HAP-1 (cell line): ENCODE data around the gene C12orf56.

ENCODE experiments used
- DNase-seq, 2 experiments: peaks; one replicate each; pipeline ENCODE4 v3.0.0-alpha.2; 2016 to 2020; ENCODE audit warnings: low spot score in 2 of 2
- H3K27me3 ChIP-seq: fragments of 250-450 bp; sonication (Bioruptor Pico); 2 replicates; pipeline ENCODE4 v1.5.1; 2020; ENCODE audit warnings: low read depth, mild to moderate bottlenecking, moderate library complexity
- H3K36me3 ChIP-seq: fragments of 250-450 bp; sonication (Bioruptor Pico); replicated peaks from 2 replicates; pipeline ENCODE4 v1.5.1; 2020; ENCODE audit warnings: mild to moderate bottlenecking
- H3K4me1 ChIP-seq: fragments of 250-450 bp; sonication (Bioruptor Pico); 2 replicates; pipeline ENCODE4 v1.5.1; 2020; ENCODE audit warnings: mild to moderate bottlenecking
- H3K4me3 ChIP-seq: fragments of 250-450 bp; sonication (Bioruptor Pico); 2 replicates; pipeline ENCODE4 v1.5.1; 2020; ENCODE audit warnings: mild to moderate bottlenecking, moderate library complexity
- H3K9me3 ChIP-seq: fragments of 250-450 bp; sonication (Bioruptor Pico); 2 replicates; pipeline ENCODE4 v1.5.1; 2020; ENCODE audit warnings: mild to moderate bottlenecking, moderate library complexity
- in situ Hi-C: fragments of 300-500 bp; cut with MboI; formaldehyde crosslinking; loops from 3 replicates; pipeline ENCODE4 v1.14.3; 2020; ENCODE audit warnings: low sequenced_read_pairs, inconsistent platforms, mixed read lengths

Gene C12orf56

GRCh38 chr12:64390275-64390851, at the start of gene C12orf56:
Gene C12orf56, minus strand, starts transcription at chr12:64390758. Its CDS starts 193 bp downstream, at chr12:64390565.
- no peaks in the 10 kb centered on the region for H3K36me3 ChIP-seq
- no peaks in the 10 kb centered on the region for H3K9me3 ChIP-seq
- no peaks in the 10 kb centered on the region for H3K27me3 ChIP-seq
- H3K4me1 ChIP-seq = no peaks in the 10 kb centered on the region
- H3K4me3 ChIP-seq = no peak within 1 kb of the TSS
- peak in 1 of 2 experiments; percentile 57 for DNase-seq
- in situ Hi-C loops = loop anchor here (25.0 kb wide), 1 partner anchor 1303 kb away; no protein-coding TSS in a partner anchor

- no peaks in the 10 kb centered on the region for H3K9me3 ChIP-seq
- peaks cover 88% of the 10 kb centered on the region for H3K36me3 ChIP-seq
- no peak overlapping the region for H3K4me3 ChIP-seq
- no peaks in the 10 kb centered on the region for H3K4me1 ChIP-seq
- H3K27me3 ChIP-seq = no peaks in the 10 kb centered on the region
- no peak for DNase-seq
- in situ Hi-C loops = loop anchor here (25.0 kb wide), 1 partner anchor 272 kb away; no protein-coding TSS in a partner anchor
Measured at GRCh38 chr12:64440100-64440499, 49.5 kb upstream of the C12orf56 start.

GRCh38 chr12:64433915-64434314, 43.4 kb upstream of the C12orf56 start:
- no peak overlapping the region for H3K4me3 ChIP-seq
- H3K9me3 ChIP-seq = no peaks in the 10 kb centered on the region
- no peak for DNase-seq
- no peaks in the 10 kb centered on the region for H3K4me1 ChIP-seq
- H3K36me3 ChIP-seq = peaks cover 98% of the 10 kb centered on the region
- in situ Hi-C loops = loop anchor here (25.0 kb wide), 1 partner anchor 278 kb away; no protein-coding TSS in a partner anchor
- no peaks in the 10 kb centered on the region for H3K27me3 ChIP-seq

- in situ Hi-C loops = loop anchor here (25.0 kb wide), 1 partner anchor 281 kb away; no protein-coding TSS in a partner anchor
- no peak overlapping the region for H3K4me3 ChIP-seq
- no peaks in the 10 kb centered on the region for H3K27me3 ChIP-seq
- DNase-seq = no peak
- no peaks in the 10 kb centered on the region for H3K4me1 ChIP-seq
- H3K36me3 ChIP-seq = peaks cover 96% of the 10 kb centered on the region
- no peaks in the 10 kb centered on the region for H3K9me3 ChIP-seq
Measured at GRCh38 chr12:64431791-64432190, 41.2 kb upstream of the C12orf56 start.

GRCh38 chr12:64430886-64431285, 40.3 kb upstream of the C12orf56 start:
- in situ Hi-C loops = loop anchor here (25.0 kb wide), 1 partner anchor 281 kb away; no protein-coding TSS in a partner anchor
- H3K4me1 ChIP-seq = no peaks in the 10 kb centered on the region
- no peak for DNase-seq
- H3K9me3 ChIP-seq = no peaks in the 10 kb centered on the region
- no peaks in the 10 kb centered on the region for H3K27me3 ChIP-seq
- H3K36me3 ChIP-seq = peaks cover 94% of the 10 kb centered on the region
- no peak overlapping the region for H3K4me3 ChIP-seq

GRCh38 chr12:64428956-64429355, 38.4 kb upstream of the C12orf56 start:
- Histone ChIP-seq H3K4me1 (no peaks in the 10 kb centered on the region), H3K36me3 (peaks cover 94% of the 10 kb centered on the region), H3K9me3 (no peaks in the 10 kb centered on the region), H3K27me3 (no peaks in the 10 kb centered on the region), H3K4me3 (no peak overlapping the region)
- DNase-seq = no peak
- in situ Hi-C loops = loop anchor here (25.0 kb wide), 1 partner anchor 283 kb away; no protein-coding TSS in a partner anchor

- in situ Hi-C loops = loop anchor here (25.0 kb wide), 1 partner anchor 284 kb away; no protein-coding TSS in a partner anchor
- Histone ChIP-seq H3K27me3 (no peaks in the 10 kb centered on the region), H3K9me3 (no peaks in the 10 kb centered on the region), H3K36me3 (peaks cover 94% of the 10 kb centered on the region), H3K4me1 (no peaks in the 10 kb centered on the region), H3K4me3 (no peak overlapping the region)
- no peak for DNase-seq
Measured at GRCh38 chr12:64427988-64428387, 37.4 kb upstream of the C12orf56 start.

GRCh38 chr12:64419696-64420095, 29.1 kb upstream of the C12orf56 start:
- no peaks in the 10 kb centered on the region for H3K9me3 ChIP-seq
- H3K4me1 ChIP-seq = no peaks in the 10 kb centered on the region
- no peak overlapping the region for H3K4me3 ChIP-seq
- H3K27me3 ChIP-seq = no peaks in the 10 kb centered on the region
- in situ Hi-C loops = no loop called here
- DNase-seq = no peak
- peaks cover 100% of the 10 kb centered on the region for H3K36me3 ChIP-seq

- H3K27me3 ChIP-seq = no peaks in the 10 kb centered on the region
- H3K9me3 ChIP-seq = no peaks in the 10 kb centered on the region
- H3K4me1 ChIP-seq = no peaks in the 10 kb centered on the region
- in situ Hi-C loops = no loop called here
- H3K36me3 ChIP-seq = peaks cover 100% of the 10 kb centered on the region
- no peak overlapping the region for H3K4me3 ChIP-seq
- no peak for DNase-seq
Measured at GRCh38 chr12:64418209-64418608, 27.7 kb upstream of the C12orf56 start.

GRCh38 chr12:64413884-64414283, 23.3 kb upstream of the C12orf56 start:
- Histone ChIP-seq H3K36me3 (peaks cover 90% of the 10 kb centered on the region), H3K4me1 (no peaks in the 10 kb centered on the region), H3K4me3 (no peak overlapping the region), H3K9me3 (no peaks in the 10 kb centered on the region), H3K27me3 (no peaks in the 10 kb centered on the region)
- in situ Hi-C loops = no loop called here
- no peak for DNase-seq

- no peaks in the 10 kb centered on the region; the same call in 1 of the 2 replicates for H3K4me1 ChIP-seq
- H3K27me3 ChIP-seq = no peaks in the 10 kb centered on the region
- DNase-seq = no peak
- peaks cover 75% of the 10 kb centered on the region for H3K36me3 ChIP-seq
- no peak overlapping the region for H3K4me3 ChIP-seq
- in situ Hi-C loops = no loop called here
- H3K9me3 ChIP-seq = no peaks in the 10 kb centered on the region
Measured at GRCh38 chr12:64412459-64412858, 21.9 kb upstream of the C12orf56 start.

GRCh38 chr12:64411427-64411826, 20.9 kb upstream of the C12orf56 start:
- in situ Hi-C loops = no loop called here
- H3K9me3 ChIP-seq = no peaks in the 10 kb centered on the region

GRCh38 chr12:64407342-64408223, 17.0 kb upstream of the C12orf56 start:
- in situ Hi-C loops = no loop called here
- Histone ChIP-seq H3K36me3 (peaks cover 31% of the 10 kb centered on the region), H3K9me3 (no peaks in the 10 kb centered on the region), H3K4me3 (no peak overlapping the region), H3K27me3 (no peaks in the 10 kb centered on the region), H3K4me1 (peaks cover 9% of the 10 kb centered on the region)
- DNase-seq = peak in 1 of 2 experiments; percentile 9

More at GRCh38 chr12:64411427-64411826, 20.9 kb upstream of the C12orf56 start:
- peaks cover 65% of the 10 kb centered on the region for H3K36me3 ChIP-seq
- H3K4me1 ChIP-seq = no peaks in the 10 kb centered on the region; the same call in none of the 2 replicates
- H3K27me3 ChIP-seq = no peaks in the 10 kb centered on the region
- DNase-seq = no peak
- H3K4me3 ChIP-seq = no peak overlapping the region
